LNCaP clone FGC (cell line): ENCODE results near the gene VMP1.
A peak's percentile ranks its signal among the peaks of the same experiment; 100 is the strongest.
"Not testable (repeated sequence)": the region's sequence is repeated elsewhere in the genome, so short reads cannot be mapped to it uniquely, and the experiment has no call there.

Source experiments
- DNase-seq: peaks from one replicate; pipeline ENCODE4 v3.0.0-alpha.2; 2011; ENCODE audit warnings: low read depth
- H3K4me3 ChIP-seq: 2 replicates; pipeline ENCODE4 v1.5.1; 2011; ENCODE audit warnings: mild to moderate bottlenecking, low read depth, low read length, control low read depth
- CTCF ChIP-seq: IDR thresholded peaks from 2 replicates; pipeline ENCODE4 v1.5.1; 2012; ENCODE audit warnings: mild to moderate bottlenecking; ENCODE audit not compliant: control insufficient read depth, insufficient read depth; ENCODE audit errors: extremely low read depth

VMP1 gene

GRCh38 chr17:59851439-59852375 lies 144.3 kb downstream of the VMP1 start:
- no peak for TF ChIP-seq CTCF
- DNase-seq, result no peak
- no peak overlapping the region for H3K4me3 ChIP-seq

- H3K4me3 ChIP-seq, DNase-seq: not testable (repeated sequence)
Measured at GRCh38 chr17:59852847-59853167, 145.4 kb downstream of the VMP1 start.

- H3K4me3 ChIP-seq, result no peak overlapping the region
- TF ChIP-seq CTCF, result peak; percentile 48
- peak; percentile 90 for DNase-seq
Measured at GRCh38 chr17:59853168-59853918, 145.9 kb downstream of the VMP1 start.

- not testable (repeated sequence) for DNase-seq, H3K4me3 ChIP-seq
Measured at GRCh38 chr17:59853919-59854729, 146.7 kb downstream of the VMP1 start.

- no peak overlapping the region for H3K4me3 ChIP-seq
- no peak for TF ChIP-seq CTCF
- no peak for DNase-seq
Measured at GRCh38 chr17:59856859-59857794, 149.7 kb downstream of the VMP1 start.

- H3K4me3 ChIP-seq, result no peak overlapping the region
- DNase-seq, result no peak
- no peak for TF ChIP-seq CTCF
Measured at GRCh38 chr17:59858167-59858816, 150.8 kb downstream of the VMP1 start.

GRCh38 chr17:59858932-59859331 lies 151.5 kb downstream of the VMP1 start:
- H3K4me3 ChIP-seq, result no peak overlapping the region
- TF ChIP-seq CTCF, result no peak

More at GRCh38 chr17:59858932-59859331, 151.5 kb downstream of the VMP1 start:
- DNase-seq, result no peak
